Erythroblast (primary cell): ENCODE results near the gene VAV3.
"Not testable (repeated sequence)": the region's sequence is repeated elsewhere in the genome, so short reads cannot be mapped to it uniquely, and the experiment has no call there.

ENCODE experiments used
- DNase-seq, 2 experiments: peaks; one replicate each; lab custom pipeline; 2025; lab: John Stamatoyannopoulos, UW
- GATA1 ChIP-seq: IDR thresholded peaks from 2 replicates; pipeline ENCODE4 v1.6.1; 2011; ENCODE audit warnings: low read depth, mild to moderate bottlenecking, control low read depth, low read length, moderate library complexity
- POLR2A ChIP-seq: IDR thresholded peaks from 2 replicates; pipeline ENCODE4 v1.6.1; 2011; ENCODE audit warnings: mild to moderate bottlenecking, low read length

Gene VAV3

DNA sequence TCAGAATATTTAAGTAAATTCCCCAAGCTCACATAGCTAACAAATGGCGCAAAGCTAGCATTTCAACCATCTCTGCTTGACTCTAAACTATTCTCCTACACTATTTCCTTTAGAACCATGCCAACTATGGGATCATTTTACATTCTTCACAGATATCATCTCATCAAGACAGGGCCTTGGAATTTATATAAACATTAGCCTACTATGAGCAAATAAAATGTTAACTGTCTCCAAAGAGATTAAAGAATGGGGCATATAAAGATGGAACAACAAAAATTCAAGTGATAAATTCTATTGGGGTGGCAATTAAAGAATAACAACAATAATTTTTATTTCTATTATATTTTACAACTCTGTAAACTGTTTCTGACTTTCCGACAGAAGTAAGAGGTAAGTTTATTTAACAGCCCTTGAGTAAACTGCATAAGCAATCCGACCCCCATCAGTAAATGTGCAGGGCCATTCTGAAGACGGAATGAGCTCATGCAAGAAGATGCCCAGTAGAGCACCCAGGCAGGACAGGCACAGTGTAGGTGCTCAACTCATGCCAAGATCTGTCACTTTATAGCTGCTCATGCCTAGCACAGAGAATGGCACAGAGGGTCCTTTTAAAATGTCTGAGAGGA is 261.9 kb downstream of the VAV3 start:
- DNase-seq: no peak
- TF ChIP-seq POLR2A (no peak), GATA1 (no peak)

DNA sequence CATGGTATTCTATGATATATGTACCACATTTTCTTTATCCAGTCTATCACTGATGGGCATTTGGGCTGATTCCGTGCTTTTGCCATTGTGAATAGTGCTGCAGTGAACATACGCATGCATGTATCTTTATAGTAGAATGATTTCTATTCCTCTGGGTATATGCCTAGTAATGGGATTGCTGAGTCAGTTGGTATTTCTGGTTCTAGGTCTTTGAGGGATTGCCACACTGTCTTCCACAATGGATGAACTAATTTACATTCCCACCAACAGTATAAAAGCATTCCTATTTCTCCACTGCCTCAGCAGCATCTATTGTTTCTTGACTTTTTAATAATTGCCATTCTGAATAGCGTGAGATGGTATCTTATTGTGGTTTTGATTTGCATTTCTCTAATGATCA is 264.3 kb downstream of the VAV3 start:
- not testable (repeated sequence) for DNase-seq

DNA sequence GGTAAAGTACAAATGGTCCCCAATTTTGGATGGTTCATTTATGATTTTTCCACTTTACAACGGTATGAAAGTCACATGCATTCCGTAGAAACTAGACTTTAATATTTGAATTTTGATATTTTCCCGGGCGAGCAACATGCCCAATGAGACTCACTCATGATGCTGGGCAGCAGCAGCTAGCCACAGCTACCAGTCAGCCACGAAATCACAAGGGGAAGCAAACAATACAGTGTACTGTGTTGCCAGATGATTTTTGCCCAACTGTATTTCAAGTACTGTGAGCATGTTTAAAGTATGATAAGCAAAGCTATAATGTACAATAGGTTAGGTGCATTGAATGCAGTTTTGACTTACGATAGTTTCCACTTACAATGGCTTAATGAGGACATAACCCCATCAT is 266.8 kb downstream of the VAV3 start:
- no peak for TF ChIP-seq POLR2A
- no peak for TF ChIP-seq GATA1
- no peak for DNase-seq

DNA sequence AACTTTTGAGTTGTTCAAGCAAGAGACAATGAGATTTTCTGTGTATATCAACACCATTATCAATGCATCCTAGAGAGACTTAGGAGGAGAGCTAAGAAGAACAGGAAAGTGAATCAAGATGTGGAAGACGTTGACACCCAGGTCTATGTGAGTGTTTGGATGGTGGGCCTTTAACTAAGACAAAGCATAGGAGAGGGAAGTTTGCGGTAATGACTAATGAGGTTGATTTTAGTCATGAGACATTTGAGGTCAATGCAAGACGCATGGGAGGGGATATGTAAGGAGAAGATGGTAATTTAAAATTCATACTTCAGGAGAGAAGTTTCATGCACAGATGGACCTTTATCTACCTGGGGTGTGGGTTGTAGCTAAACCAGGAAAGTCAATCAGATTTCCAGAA is 269.6 kb downstream of the VAV3 start:
- DNase-seq: no peak
- TF ChIP-seq POLR2A (no peak), GATA1 (no peak)

DNA sequence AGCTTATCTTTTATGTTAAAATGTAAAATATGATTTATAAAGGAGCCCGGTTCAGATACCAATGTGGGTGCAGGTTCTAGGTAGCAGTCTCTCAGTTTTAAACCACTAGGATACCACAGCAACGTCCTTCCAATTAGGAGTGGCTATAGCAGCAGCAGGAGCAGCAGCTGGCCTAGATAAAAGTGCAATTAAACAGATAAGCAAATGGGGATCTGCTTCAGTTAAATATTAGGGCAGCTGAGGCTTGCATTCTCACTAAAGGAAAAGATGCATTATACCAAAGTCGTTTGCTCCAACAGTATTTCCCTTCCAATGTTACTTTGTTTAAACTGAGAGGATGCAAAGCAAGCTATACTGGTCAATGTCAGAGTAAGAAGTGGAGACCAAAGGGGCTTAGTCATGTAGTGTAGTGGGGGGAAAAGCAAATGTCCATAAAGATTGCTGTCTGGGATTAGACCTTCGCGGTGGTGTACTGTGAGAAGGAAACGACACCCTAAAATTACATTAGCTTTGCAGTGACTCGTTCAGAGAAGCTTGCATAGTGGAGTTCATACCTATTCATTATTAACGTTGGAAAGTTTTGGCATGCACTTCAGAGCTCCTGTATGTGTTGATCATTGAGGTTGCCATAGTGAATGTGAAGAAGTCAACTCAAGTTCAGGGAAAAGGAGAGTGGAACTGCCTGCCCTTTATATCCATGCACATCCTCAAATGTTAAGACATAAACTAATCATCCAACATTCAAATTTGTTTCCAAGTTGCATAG is 272.2 kb downstream of the VAV3 start:
- TF ChIP-seq GATA1 (no peak), POLR2A (no peak)
- DNase-seq: peak in 1 of 2 experiments; percentile 9

DNA sequence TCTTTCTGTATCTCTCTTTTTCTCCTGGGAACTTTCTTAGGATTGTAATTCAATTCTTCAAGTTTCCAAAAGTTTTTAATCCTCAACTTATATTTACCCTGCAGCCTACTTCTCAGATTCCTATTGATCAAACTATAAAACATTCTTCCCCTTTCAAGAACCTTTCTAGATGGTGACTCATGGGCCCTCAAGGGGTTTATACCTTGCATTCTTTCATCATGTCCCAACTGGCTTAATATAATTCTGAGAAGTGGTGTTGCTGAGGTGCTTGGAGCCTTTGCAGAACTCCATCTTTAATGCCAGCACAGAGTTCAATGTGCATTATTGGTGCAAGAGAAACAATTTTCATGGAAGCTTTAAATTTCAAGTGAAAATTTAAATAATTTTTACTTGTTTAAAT is 273.4 kb downstream of the VAV3 start:
- TF ChIP-seq POLR2A (no peak), GATA1 (no peak)
- DNase-seq: no peak

DNA sequence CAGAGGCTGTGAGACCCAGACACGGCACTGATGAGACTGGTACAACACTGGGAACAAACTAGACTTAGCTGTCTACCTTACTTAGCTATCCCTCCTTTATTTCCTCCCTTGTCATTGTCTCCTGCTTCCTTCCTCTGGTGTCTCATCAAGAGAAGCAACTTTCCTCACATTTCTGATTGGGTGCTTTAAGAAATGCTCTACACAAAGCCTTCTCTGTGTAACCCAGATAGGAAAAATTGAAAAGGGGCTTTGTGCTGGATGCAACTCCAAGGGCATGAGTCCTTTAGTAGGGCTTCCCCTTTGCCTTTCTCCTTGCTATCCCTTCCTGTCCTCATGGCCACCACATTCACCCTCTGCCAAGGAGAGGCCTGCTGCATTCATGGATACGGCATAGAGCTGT is 274.5 kb downstream of the VAV3 start:
- TF ChIP-seq POLR2A (no peak), GATA1 (no peak)
- DNase-seq: no peak

DNA sequence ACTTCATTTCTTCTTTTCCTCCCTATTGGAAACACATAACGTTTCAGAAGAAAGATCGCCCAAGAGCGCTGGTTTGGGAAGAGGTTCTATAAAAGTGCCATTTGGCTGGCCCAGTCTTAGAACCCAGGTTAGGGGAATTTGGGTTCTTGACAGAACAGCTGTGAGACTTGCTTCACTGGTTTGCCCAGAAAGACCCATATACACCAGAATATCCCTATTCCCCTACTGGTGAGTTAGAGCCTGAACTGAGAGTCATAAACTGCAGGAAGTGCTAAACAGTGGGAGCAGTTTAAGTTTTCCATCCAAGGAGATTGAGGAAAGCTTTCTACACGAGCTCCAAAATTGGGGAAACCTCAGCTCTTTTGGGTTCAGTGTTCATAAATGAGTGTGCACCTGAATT is 275.2 kb downstream of the VAV3 start:
- no peak for DNase-seq
- TF ChIP-seq GATA1: no peak
- TF ChIP-seq POLR2A: no peak

DNA sequence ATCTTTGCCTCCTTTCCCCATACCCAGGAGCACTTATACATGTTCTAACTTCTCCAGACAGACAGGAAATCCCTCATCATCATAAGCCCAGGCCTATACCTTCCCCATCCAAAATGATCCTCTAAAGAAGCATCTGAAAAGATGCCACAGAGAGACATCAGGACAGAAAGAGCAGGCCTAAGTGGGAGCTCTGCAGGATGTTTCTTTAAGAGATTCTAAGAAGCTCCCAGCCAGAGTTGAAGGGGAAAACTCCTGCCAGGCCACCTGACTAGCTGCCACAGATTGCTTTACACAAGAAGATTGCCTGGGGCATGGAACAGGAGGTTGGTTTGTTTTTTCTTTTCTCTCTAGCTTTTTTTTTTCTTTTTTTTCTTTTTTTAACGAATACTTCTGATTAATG is 275.8 kb downstream of the VAV3 start:
- TF ChIP-seq GATA1 (no peak), POLR2A (no peak)
- no peak for DNase-seq

DNA sequence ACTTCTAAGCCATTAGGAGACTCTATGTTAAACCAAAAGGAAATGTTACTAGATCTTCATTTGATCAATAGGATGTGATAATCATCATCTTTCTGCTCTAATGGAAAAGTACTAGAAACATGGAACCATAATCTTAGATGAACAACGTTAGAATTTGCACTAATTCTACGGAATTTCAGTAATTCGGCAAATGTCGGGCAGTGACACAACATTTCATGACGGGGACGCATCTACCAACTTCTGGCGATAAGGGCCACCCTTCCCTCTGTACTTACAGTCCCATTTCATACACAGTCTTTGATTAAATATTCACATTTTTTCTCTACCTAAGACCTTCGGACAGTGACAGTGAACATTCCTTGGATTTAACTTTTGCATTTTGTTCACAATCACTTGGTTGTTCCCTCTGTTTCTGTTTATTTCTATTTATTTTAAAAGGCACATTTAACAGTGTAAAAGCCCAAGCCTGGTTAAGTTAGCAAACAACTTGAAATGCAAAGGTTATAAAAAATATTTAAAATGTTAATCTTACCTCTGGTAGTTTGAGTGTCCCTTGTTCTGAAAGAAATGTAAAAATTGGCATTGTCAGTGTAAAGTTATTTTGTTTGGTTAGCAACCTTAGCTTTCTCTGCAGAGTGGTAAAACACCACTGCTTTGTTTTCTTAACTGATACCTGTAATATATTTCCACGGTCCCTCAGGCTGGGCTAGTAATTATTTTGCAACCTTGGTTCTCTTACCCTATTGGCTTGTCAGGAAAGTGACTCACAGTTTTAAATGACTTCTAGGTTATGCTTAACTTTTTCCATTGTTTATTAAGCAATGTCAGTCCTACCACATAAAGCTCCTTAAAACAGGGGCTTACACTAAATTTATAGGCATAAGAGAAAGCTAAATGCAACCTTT is 276.9 kb downstream of the VAV3 start:
- no peak for DNase-seq
- no peak for TF ChIP-seq POLR2A
- no peak for TF ChIP-seq GATA1

DNA sequence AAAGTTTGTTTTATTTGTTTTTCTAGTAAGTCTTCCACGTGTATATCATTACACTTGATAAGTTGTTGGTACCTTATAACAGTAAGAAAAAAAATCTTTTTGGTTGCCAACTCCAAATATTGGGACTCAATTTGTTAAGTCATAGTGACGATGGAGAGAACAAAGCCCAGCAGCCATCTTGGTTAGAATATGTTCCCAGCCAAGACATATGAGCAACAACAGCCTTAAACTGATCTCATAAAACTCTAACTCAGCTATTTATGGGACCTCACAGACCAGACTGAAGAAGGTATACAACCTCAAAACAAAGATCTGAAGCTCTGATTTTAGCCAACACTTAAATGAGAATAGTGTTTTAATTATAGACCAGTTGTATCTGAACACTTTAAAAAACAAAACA is 281.3 kb downstream of the VAV3 start:
- no peak for TF ChIP-seq POLR2A
- no peak for TF ChIP-seq GATA1
- no peak for DNase-seq

DNA sequence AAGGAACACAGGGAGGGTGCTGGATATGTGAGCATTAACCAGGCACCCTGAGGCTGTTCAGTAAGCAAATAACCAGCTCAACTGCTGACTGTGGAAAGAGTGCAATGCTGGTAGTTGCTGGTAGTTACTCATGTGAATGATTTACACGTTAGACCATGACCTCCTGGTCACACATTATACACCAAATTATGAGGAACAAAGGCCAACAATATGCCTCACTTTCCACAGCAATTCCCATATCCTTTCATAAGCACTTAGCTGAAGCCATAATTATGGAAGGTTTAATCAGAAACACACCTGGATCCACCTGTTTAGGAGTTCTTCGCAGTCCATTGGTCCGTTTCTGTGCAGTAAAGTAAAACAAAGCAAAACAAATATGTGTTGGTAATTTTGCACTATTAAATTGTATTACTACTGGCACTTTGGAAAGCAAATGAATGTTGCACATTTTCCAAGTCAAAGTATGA is 281.8 kb downstream of the VAV3 start:
- no peak for DNase-seq
- TF ChIP-seq POLR2A (no peak), GATA1 (no peak)

DNA sequence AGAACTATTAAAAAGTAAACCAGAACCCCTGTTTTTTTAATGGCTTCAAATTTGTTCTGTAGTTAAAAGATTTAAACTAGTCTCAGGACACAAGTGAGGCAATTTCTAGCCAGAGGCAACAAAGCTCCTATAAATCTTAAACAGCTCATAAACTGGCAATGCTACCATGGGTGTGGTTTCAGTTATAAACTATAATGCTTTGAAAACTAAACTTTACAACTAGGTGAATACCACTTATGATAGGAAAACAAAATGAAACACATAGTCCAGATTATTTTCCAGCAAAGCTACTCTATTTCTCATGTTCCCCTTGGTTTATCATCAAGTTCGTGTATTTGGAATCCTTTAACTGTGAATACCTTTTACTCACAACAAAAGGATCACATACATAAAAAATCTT is 282.5 kb downstream of the VAV3 start:
- TF ChIP-seq GATA1: no peak
- TF ChIP-seq POLR2A: no peak
- no peak for DNase-seq

DNA sequence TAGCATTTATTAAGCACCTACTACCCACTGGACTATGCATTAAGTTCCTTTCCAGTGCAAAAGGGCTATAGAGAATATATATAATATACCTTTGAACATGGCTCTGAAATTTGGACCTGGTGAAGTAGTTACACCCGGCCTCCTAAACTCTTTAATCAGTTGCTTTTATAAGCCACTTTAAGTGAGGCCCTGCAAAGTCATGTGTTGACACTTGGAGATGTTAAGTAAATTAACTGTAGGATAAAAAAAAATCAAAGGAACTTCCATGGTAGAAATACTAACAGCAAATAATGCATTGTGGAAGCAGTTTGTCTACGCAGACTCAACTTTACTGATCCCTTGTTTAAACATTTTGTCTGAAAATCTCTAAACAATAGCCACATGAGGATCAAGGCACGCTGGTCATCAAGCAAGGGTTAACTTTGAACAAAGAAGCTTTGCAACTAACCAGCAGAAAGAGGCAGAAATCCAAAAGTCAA is 283.9 kb downstream of the VAV3 start:
- DNase-seq: no peak
- TF ChIP-seq POLR2A (no peak), GATA1 (no peak)
